WTC11 (cell line): Measurements from ENCODE around the gene UBE2M. TPM values are rescaled to one million over a fixed set of nuclear protein-coding genes. Genes with fewer than 3 reads are reported as not detected.

Source experiments
- ATAC-seq: fragments of 200-7000 bp; cut with Tn5 transposase; 2 replicates; pipeline ENCODE4 v1.10.0; 2021; ENCODE audit warnings: mild to moderate bottlenecking, moderate library complexity
- CTCF ChIA-PET: fragments of 300-600 bp; sonication (Branson Sonifier 250); formaldehyde crosslinking; loops from one replicate; lab custom pipeline; 2021; ENCODE audit warnings: antibody characterized with exemption; lab: Charles Lee
- POLR2A ChIA-PET: fragments of 350-600 bp; sonication (Branson Sonifier 250); formaldehyde crosslinking; loops from one replicate; lab custom pipeline; 2021; ENCODE audit warnings: antibody characterized with exemption; lab: Charles Lee
- DNase-seq: peaks from one replicate; pipeline ENCODE4 v3.0.0; 2021; ENCODE audit warnings: low spot score
- H3K27ac Mint-ChIP-seq: 2 replicates; pipeline ENCODE4 v1.8.0; 2021; ENCODE audit warnings: mixed read lengths
- H3K27me3 Mint-ChIP-seq: 2 replicates; pipeline ENCODE4 v1.8.0; 2021; ENCODE audit warnings: low read depth, mild to moderate bottlenecking, moderate library complexity, mixed read lengths
- H3K36me3 Mint-ChIP-seq: 2 replicates; pipeline ENCODE4 v1.8.0; 2021; ENCODE audit warnings: mixed read lengths
- H3K4me1 Mint-ChIP-seq: 2 replicates; pipeline ENCODE4 v1.8.0; 2022; ENCODE audit warnings: mixed read lengths
- H3K4me3 Mint-ChIP-seq: 2 replicates; pipeline ENCODE4 v1.8.0; 2021; ENCODE audit warnings: mild to moderate bottlenecking, moderate library complexity, mixed read lengths
- H3K9me3 Mint-ChIP-seq: 2 replicates; pipeline ENCODE4 v1.8.0; 2021; ENCODE audit warnings: mixed read lengths
- ATF2 ChIP-seq: sonication (generic); formaldehyde crosslinking; IDR thresholded peaks from 2 replicates; pipeline ENCODE4 v1.8.1; 2022; ENCODE audit warnings: low read depth, missing genetic modification reagents, borderline replicate concordance
- ELF4 ChIP-seq: sonication (generic); formaldehyde crosslinking; IDR thresholded peaks from 2 replicates; pipeline ENCODE4 v1.8.1; 2022; ENCODE audit warnings: low read depth, mild to moderate bottlenecking, moderate library complexity, missing genetic modification reagents
- FOXP4 ChIP-seq: sonication (generic); formaldehyde crosslinking; IDR thresholded peaks from 2 replicates; pipeline ENCODE4 v1.8.0; 2022; ENCODE audit warnings: mild to moderate bottlenecking, missing genetic modification reagents
- IRF2 ChIP-seq: sonication (generic); formaldehyde crosslinking; IDR thresholded peaks from 2 replicates; pipeline ENCODE4 v1.8.0; 2022; ENCODE audit warnings: low read depth, missing genetic modification reagents, borderline replicate concordance
- MLX ChIP-seq: sonication (generic); formaldehyde crosslinking; IDR thresholded peaks from 2 replicates; pipeline ENCODE4 v1.8.1; 2023; ENCODE audit warnings: mild to moderate bottlenecking, missing genetic modification reagents, moderate library complexity
- PREB ChIP-seq: sonication (generic); formaldehyde crosslinking; IDR thresholded peaks from 2 replicates; pipeline ENCODE4 v1.8.1; 2022; ENCODE audit warnings: mild to moderate bottlenecking, missing genetic modification reagents, moderate library complexity, borderline replicate concordance
- SOX15 ChIP-seq: fragments of 250-450 bp; sonication (Bioruptor Pico); IDR thresholded peaks from 2 replicates; pipeline ENCODE4 v1.9.0; 2021; ENCODE audit warnings: mild to moderate bottlenecking
- TEAD4 ChIP-seq: sonication (generic); formaldehyde crosslinking; IDR thresholded peaks from 2 replicates; pipeline ENCODE4 v1.8.0; 2022; ENCODE audit warnings: mild to moderate bottlenecking, missing genetic modification reagents
- ZNF219 ChIP-seq: sonication (generic); formaldehyde crosslinking; IDR thresholded peaks from 2 replicates; pipeline ENCODE4 v1.8.0; 2023; ENCODE audit warnings: missing genetic modification reagents, mild to moderate bottlenecking, borderline replicate concordance
- total RNA-seq: library from RNA; stranded (reverse); gene quantifications from 3 replicates; pipeline ENCODE4 v1.2.3, GENCODE V29; 2021
- TF ChIP-seq, protein P1 (sequence below): sonication (generic); formaldehyde crosslinking; IDR thresholded peaks from 2 replicates; pipeline ENCODE4 v1.8.1; 2023; ENCODE audit warnings: mild to moderate bottlenecking, missing genetic modification reagents, moderate library complexity
- TF ChIP-seq, protein P2 (sequence below): fragments of 250-450 bp; sonication (Bioruptor Pico); IDR thresholded peaks from 2 replicates; pipeline ENCODE4 v2.1.2; 2022; ENCODE audit warnings: mild to moderate bottlenecking, moderate library complexity
- TF ChIP-seq, protein P3 (sequence below): fragments of 250-450 bp; sonication (Bioruptor Pico); IDR thresholded peaks from 2 replicates; pipeline ENCODE4 v1.9.0; 2021; ENCODE audit warnings: mild to moderate bottlenecking

The UBE2M gene
- total RNA-seq, 1 experiment from 2014 or later: 105 TPM

DNA sequence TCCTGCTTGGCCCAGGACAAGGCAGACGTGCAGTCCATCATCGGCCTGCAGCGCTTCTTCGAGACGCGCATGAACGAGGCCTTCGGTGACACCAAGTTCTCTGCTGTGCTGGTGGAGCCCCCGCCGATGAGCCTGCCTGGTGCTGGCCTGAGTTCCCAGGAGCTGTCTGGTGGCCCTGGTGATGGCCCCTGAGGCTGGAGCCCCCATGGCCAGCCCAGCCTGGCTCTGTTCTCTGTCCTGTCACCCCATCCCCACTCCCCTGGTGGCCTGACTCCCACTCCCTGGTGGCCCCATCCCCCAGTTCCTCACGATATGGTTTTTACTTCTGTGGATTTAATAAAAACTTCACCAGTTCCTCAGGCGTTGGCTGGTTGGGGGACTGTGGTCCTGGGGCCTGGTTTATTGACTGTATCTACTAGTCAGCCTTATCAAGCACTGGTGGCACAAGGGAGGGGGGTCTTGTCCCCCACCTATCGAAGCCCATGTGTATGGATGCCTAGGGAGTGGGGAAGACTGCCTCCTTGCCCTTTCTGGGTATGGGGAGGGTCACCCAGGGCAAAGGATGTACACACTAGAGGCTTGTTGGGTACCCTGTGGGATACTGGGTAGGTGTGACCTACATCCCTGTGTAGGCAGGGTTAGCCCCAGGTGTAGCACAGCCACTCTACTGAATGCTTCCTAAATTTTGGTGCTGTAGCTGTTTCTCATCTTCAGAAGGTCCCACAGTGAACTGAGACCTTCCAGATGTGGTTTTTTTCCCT, 7.9 kb downstream of the UBE2M start:
- ChIA-PET POLR2A (interaction anchor here (1.4 kb wide), 1 partner anchor 12 kb away, joined by 4 read pairs; no protein-coding TSS in a partner anchor), CTCF (interaction anchor here (1.4 kb wide), 1 partner anchor 31 kb away, joined by 9 read pairs; the partner anchor contains the start of gene ZBTB45)
- no peaks in the 10 kb centered on the region; the same call in 1 of the 2 replicates for H3K27me3 Mint-ChIP-seq
- no peak overlapping the region for H3K27ac Mint-ChIP-seq
- H3K4me1 Mint-ChIP-seq: peaks cover 27% of the 10 kb centered on the region
- TF ChIP-seq ELF4 (no peak), MLX (CRISPR knock-in tag) (no peak), PREB (CRISPR knock-in tag) (no peak), IRF2 (no peak), SOX15 (CRISPR knock-in tag) (no peak), ZNF219 (CRISPR knock-in tag) (no peak), ATF2 (CRISPR knock-in tag) (no peak), TEAD4 (CRISPR knock-in tag) (no peak), FOXP4 (no peak)
- TF ChIP-seq, protein P1, sequence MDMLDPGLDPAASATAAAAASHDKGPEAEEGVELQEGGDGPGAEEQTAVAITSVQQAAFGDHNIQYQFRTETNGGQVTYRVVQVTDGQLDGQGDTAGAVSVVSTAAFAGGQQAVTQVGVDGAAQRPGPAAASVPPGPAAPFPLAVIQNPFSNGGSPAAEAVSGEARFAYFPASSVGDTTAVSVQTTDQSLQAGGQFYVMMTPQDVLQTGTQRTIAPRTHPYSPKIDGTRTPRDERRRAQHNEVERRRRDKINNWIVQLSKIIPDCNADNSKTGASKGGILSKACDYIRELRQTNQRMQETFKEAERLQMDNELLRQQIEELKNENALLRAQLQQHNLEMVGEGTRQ (CRISPR knock-in tag): no peak
- TF ChIP-seq, protein P2, sequence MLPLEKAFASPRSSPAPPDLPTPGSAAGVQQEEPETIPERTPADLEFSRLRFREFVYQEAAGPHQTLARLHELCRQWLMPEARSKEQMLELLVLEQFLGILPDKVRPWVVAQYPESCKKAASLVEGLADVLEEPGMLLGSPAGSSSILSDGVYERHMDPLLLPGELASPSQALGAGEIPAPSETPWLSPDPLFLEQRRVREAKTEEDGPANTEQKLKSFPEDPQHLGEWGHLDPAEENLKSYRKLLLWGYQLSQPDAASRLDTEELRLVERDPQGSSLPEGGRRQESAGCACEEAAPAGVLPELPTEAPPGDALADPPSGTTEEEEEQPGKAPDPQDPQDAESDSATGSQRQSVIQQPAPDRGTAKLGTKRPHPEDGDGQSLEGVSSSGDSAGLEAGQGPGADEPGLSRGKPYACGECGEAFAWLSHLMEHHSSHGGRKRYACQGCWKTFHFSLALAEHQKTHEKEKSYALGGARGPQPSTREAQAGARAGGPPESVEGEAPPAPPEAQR: no peak
- TF ChIP-seq, protein P3, sequence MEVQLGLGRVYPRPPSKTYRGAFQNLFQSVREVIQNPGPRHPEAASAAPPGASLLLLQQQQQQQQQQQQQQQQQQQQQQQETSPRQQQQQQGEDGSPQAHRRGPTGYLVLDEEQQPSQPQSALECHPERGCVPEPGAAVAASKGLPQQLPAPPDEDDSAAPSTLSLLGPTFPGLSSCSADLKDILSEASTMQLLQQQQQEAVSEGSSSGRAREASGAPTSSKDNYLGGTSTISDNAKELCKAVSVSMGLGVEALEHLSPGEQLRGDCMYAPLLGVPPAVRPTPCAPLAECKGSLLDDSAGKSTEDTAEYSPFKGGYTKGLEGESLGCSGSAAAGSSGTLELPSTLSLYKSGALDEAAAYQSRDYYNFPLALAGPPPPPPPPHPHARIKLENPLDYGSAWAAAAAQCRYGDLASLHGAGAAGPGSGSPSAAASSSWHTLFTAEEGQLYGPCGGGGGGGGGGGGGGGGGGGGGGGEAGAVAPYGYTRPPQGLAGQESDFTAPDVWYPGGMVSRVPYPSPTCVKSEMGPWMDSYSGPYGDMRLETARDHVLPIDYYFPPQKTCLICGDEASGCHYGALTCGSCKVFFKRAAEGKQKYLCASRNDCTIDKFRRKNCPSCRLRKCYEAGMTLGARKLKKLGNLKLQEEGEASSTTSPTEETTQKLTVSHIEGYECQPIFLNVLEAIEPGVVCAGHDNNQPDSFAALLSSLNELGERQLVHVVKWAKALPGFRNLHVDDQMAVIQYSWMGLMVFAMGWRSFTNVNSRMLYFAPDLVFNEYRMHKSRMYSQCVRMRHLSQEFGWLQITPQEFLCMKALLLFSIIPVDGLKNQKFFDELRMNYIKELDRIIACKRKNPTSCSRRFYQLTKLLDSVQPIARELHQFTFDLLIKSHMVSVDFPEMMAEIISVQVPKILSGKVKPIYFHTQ (CRISPR knock-in tag): no peak
- peaks cover 74% of the 10 kb centered on the region for H3K36me3 Mint-ChIP-seq
- ATAC-seq (no peak), DNase-seq (no peak)
- no peaks in the 10 kb centered on the region for H3K9me3 Mint-ChIP-seq
- H3K4me3 Mint-ChIP-seq: no peak overlapping the region
